ENCODE results near the gene ATXN10.

The ATXN10 gene

GRCh38 chr22:45837508-45837907 is 165.9 kb downstream of the ATXN10 start:
- no peak overlapping the region for H3K4me3 ChIP-seq (ENCODE audit: low read length in 2 of 2)
- H3K9ac ChIP-seq (ENCODE audit: low read length in 2 of 2) = no peak overlapping the region
- no peaks in the 10 kb centered on the region for H3K9me3 ChIP-seq (ENCODE audit: control insufficient read depth in 2 of 2, low read length in 2 of 2)
- peaks cover 2 to 19% of the 10 kb centered on the region in 2 donors for H3K36me3 ChIP-seq (ENCODE audit: control insufficient read depth in 2 of 2, insufficient read depth in 2 of 2, low read length in 2 of 2)
- H3K27me3 ChIP-seq (ENCODE audit: control insufficient read depth in 1 of 2, insufficient read depth in 2 of 2, low read length in 2 of 2) = no peaks in the 10 kb centered on the region
- H3K4me1 ChIP-seq (ENCODE audit: control insufficient read depth, insufficient read depth, low read length) = peaks cover 2% of the 10 kb centered on the region
- no peak overlapping the region for H3K27ac ChIP-seq (ENCODE audit: low read length)

DNA sequence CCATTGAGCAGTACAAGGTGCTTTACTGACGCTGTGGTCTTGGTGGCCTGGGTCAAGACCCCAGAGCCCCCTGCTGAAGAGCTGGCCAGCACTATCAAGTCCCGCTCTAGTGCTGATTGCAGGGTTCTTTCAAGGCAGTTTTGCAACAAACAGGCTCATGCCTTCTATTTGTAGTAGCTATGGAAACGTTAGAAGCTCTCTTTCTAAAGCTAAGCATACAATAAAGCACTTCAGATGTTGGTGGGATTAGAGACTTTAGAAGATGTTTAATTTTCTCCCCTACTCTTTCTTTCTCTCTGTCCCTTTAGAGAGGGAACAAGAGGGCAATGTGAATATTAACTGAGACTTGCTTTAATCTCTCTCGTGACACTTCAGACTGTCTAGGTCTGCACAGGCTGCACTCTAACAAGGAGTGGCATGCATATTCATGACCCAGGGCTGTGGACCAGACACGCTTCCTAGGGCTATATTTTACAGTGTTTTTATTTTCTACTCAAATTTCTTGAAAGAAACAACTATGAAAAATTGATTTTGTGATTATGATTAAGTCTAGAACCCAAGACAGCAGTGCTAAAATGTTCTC is 166.8 kb downstream of the ATXN10 start:
- no peaks in the 10 kb centered on the region for H3K9me3 ChIP-seq (ENCODE audit: control insufficient read depth in 2 of 2, low read length in 2 of 2)
- no peak overlapping the region for H3K9ac ChIP-seq (ENCODE audit: low read length in 2 of 2)
- no peak overlapping the region for H3K27ac ChIP-seq (ENCODE audit: low read length)
- H3K4me1 ChIP-seq (ENCODE audit: control insufficient read depth, insufficient read depth, low read length) = peaks cover 2% of the 10 kb centered on the region
- no peaks in the 10 kb centered on the region for H3K27me3 ChIP-seq (ENCODE audit: control insufficient read depth in 1 of 2, insufficient read depth in 2 of 2, low read length in 2 of 2)
- peaks cover 7 to 26% of the 10 kb centered on the region in 2 donors for H3K36me3 ChIP-seq (ENCODE audit: control insufficient read depth in 2 of 2, insufficient read depth in 2 of 2, low read length in 2 of 2)
- H3K4me3 ChIP-seq (ENCODE audit: low read length in 2 of 2) = no peak overlapping the region

DNA sequence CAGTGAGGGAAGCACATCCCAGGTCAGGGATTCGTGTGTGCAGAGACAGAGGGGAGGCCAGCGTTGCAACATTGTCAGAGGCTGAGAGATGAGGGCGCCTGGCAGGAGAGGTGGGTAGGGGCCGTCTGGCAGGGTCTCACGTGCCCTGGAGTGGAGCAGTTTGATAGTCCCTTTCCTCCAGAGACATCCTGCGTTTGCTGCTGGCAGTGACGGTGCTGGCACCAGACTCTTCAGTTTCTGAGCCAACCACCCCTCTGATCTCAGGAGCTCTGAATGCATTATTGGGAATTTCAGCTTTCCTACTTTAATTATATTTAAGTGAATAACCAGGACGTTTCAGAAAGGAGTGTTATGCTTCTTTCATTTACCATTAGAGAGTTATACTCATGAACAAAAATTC is 168.8 kb downstream of the ATXN10 start:
- no peaks in the 10 kb centered on the region for H3K4me1 ChIP-seq (ENCODE audit: control insufficient read depth, insufficient read depth, low read length)
- no peak overlapping the region for H3K9ac ChIP-seq (ENCODE audit: low read length in 2 of 2)
- no peaks in the 10 kb centered on the region for H3K9me3 ChIP-seq (ENCODE audit: control insufficient read depth in 2 of 2, low read length in 2 of 2)
- no peak overlapping the region for H3K4me3 ChIP-seq (ENCODE audit: low read length in 2 of 2)
- no peak overlapping the region for H3K27ac ChIP-seq (ENCODE audit: low read length)
- peaks cover 12 to 24% of the 10 kb centered on the region in 2 donors for H3K36me3 ChIP-seq (ENCODE audit: control insufficient read depth in 2 of 2, insufficient read depth in 2 of 2, low read length in 2 of 2)
- no peaks in the 10 kb centered on the region for H3K27me3 ChIP-seq (ENCODE audit: control insufficient read depth in 1 of 2, insufficient read depth in 2 of 2, low read length in 2 of 2)

DNA sequence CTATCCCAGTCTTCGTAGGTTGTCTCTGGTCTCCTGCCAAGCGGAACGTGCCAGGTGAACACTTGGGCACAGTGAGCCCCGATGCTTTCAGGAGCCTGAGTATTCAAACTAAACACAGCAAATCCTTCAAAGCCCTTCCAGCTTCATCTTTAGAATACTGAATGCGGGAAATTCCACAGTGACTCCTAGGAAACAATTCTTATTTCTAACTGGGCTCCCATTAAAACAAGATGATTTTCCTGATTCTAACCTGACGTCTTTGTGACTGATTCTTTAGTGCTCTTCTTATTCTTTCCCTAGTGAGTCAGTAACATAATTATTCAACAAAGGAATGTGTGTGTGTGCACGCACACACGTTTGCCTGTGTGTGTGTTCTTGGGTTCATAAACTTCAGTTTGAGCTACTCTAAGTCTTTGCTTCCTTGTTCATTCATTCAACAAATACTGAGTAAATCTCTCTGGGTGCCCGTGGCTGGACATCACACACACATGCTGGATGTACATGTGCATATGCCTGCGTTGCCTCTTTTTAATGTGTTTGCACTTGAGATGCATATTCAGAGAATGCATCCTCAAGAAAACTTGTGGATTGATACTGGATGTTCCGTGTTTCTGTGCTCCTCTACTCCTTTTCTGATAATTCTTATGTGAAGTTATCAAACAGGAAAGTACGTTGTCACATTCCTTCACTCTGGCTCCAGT is 170.8 kb downstream of the ATXN10 start:
- Histone ChIP-seq H3K27ac (ENCODE audit: low read length) (no peak overlapping the region), H3K36me3 (ENCODE audit: control insufficient read depth in 2 of 2, insufficient read depth in 2 of 2, low read length in 2 of 2) (peaks cover 12 to 24% of the 10 kb centered on the region in 2 donors), H3K9me3 (ENCODE audit: control insufficient read depth in 2 of 2, low read length in 2 of 2) (no peaks in the 10 kb centered on the region), H3K4me3 (ENCODE audit: low read length in 2 of 2) (no peak overlapping the region), H3K4me1 (ENCODE audit: control insufficient read depth, insufficient read depth, low read length) (no peaks in the 10 kb centered on the region), H3K9ac (ENCODE audit: low read length in 2 of 2) (no peak overlapping the region), H3K27me3 (ENCODE audit: control insufficient read depth in 1 of 2, insufficient read depth in 2 of 2, low read length in 2 of 2) (no peaks in the 10 kb centered on the region)

DNA sequence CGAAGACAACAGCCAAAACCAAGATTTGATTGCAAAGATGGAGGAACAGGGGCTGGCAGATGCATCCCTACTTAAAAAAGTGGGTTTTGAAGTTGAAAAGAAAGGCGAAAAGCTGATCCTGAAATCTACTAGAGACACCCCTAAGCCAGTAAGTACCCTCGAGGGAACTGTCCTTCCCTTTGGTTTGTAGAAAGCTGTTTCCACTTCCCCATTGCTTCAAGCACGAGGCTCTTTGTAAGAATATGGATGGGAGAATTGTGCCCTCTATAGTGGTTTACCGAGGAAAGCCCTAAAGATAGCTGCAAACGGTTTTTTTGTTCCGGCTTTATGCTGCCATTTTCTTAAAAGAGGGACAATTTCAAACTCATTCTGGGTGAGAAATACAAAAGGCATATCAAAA is 171.4 kb downstream of the ATXN10 start:
- Histone ChIP-seq H3K9me3 (ENCODE audit: control insufficient read depth in 2 of 2, low read length in 2 of 2) (no peaks in the 10 kb centered on the region), H3K9ac (ENCODE audit: low read length in 2 of 2) (no peak overlapping the region), H3K27ac (ENCODE audit: low read length) (no peak overlapping the region), H3K27me3 (ENCODE audit: control insufficient read depth in 1 of 2, insufficient read depth in 2 of 2, low read length in 2 of 2) (no peaks in the 10 kb centered on the region), H3K4me1 (ENCODE audit: control insufficient read depth, insufficient read depth, low read length) (no peaks in the 10 kb centered on the region), H3K36me3 (ENCODE audit: control insufficient read depth in 2 of 2, insufficient read depth in 2 of 2, low read length in 2 of 2) (peaks cover 12 to 24% of the 10 kb centered on the region in 2 donors), H3K4me3 (ENCODE audit: low read length in 2 of 2) (no peak overlapping the region)

DNA sequence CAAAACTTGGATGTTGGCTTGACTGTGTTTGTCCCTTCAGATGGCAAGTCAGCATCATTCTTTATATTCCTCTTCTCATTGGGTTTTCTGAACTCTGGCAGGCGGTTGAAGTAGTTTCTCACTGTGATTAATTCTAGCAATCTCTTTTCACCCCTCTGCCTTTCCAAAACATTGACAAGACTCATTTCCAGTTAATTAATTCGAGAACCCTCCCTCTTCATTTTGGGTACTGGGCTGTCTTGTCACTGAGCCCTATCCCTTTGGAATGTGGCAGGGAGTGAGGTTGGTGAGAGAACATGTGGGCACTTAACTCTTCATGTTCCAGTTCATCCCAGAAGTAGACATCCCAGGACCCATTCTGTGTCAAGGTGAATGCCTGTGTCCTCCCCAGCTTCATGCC is 172.4 kb downstream of the ATXN10 start:
- H3K4me1 ChIP-seq (ENCODE audit: control insufficient read depth, insufficient read depth, low read length) = no peaks in the 10 kb centered on the region
- no peak overlapping the region for H3K4me3 ChIP-seq (ENCODE audit: low read length in 2 of 2)
- peaks cover 12 to 27% of the 10 kb centered on the region in 2 donors for H3K36me3 ChIP-seq (ENCODE audit: control insufficient read depth in 2 of 2, insufficient read depth in 2 of 2, low read length in 2 of 2)
- no peak overlapping the region for H3K27ac ChIP-seq (ENCODE audit: low read length)
- no peak overlapping the region for H3K9ac ChIP-seq (ENCODE audit: low read length in 2 of 2)
- no peaks in the 10 kb centered on the region for H3K27me3 ChIP-seq (ENCODE audit: control insufficient read depth in 1 of 2, insufficient read depth in 2 of 2, low read length in 2 of 2)
- H3K9me3 ChIP-seq (ENCODE audit: control insufficient read depth in 2 of 2, low read length in 2 of 2) = no peaks in the 10 kb centered on the region

DNA sequence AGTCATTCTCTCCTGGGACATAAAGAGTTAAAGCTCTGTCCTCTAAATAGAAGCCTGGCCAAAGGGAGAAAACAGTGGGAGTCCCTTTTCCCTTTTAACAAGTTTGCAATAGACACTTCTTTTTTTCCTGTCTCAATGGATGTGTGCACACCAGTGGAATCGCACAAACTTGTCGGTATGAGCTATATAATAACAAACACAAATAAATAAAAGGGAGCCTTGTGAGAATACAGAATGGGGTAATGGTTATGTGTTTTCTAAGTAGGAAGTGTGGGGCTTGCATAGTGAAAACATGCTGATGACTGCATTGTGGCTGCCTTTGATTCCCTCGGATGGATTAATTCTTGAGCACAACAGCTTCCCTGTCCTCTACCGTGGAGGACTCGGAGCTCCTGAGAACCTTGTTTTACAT is 173.4 kb downstream of the ATXN10 start:
- peaks cover 0 to under 1% of the 10 kb centered on the region in 2 donors for H3K27me3 ChIP-seq (ENCODE audit: control insufficient read depth in 1 of 2, insufficient read depth in 2 of 2, low read length in 2 of 2)
- H3K4me3 ChIP-seq (ENCODE audit: low read length in 2 of 2) = no peak overlapping the region
- H3K9ac ChIP-seq (ENCODE audit: low read length in 2 of 2) = no peak overlapping the region
- H3K4me1 ChIP-seq (ENCODE audit: control insufficient read depth, insufficient read depth, low read length) = no peaks in the 10 kb centered on the region
- no peaks in the 10 kb centered on the region for H3K9me3 ChIP-seq (ENCODE audit: control insufficient read depth in 2 of 2, low read length in 2 of 2)
- peaks cover 15 to 26% of the 10 kb centered on the region in 2 donors for H3K36me3 ChIP-seq (ENCODE audit: control insufficient read depth in 2 of 2, insufficient read depth in 2 of 2, low read length in 2 of 2)
- H3K27ac ChIP-seq (ENCODE audit: low read length) = no peak overlapping the region

DNA sequence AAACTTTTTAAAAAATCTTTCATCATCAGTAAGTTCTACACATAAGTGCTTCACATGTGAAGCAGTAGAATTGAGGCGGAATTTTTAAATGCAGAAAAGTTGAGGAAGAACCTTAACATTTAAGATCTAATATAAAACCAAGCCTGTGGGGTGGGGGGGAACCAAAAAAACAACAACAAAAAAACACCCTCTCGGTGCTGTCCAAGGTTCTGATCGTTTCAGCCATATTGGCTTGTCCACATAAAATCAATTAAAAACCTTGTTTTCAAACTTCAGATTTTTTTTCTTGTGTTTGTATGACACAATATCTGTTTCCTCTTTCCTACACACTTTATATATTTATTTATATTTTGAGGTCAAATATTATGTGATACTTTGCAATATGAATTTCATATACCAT is 175.3 kb downstream of the ATXN10 start:
- H3K27me3 ChIP-seq (ENCODE audit: control insufficient read depth in 1 of 2, insufficient read depth in 2 of 2, low read length in 2 of 2) = peaks cover 0 to 2% of the 10 kb centered on the region in 2 donors
- H3K9ac ChIP-seq (ENCODE audit: low read length in 2 of 2) = no peak overlapping the region
- H3K36me3 ChIP-seq (ENCODE audit: control insufficient read depth in 2 of 2, insufficient read depth in 2 of 2, low read length in 2 of 2) = peaks cover 24 to 25% of the 10 kb centered on the region in 2 donors
- peaks cover 0 to under 1% of the 10 kb centered on the region in 2 donors for H3K9me3 ChIP-seq (ENCODE audit: control insufficient read depth in 2 of 2, low read length in 2 of 2)
- no peaks in the 10 kb centered on the region for H3K4me1 ChIP-seq (ENCODE audit: control insufficient read depth, insufficient read depth, low read length)
- no peak overlapping the region for H3K4me3 ChIP-seq (ENCODE audit: low read length in 2 of 2)
- H3K27ac ChIP-seq (ENCODE audit: low read length) = no peak overlapping the region

DNA sequence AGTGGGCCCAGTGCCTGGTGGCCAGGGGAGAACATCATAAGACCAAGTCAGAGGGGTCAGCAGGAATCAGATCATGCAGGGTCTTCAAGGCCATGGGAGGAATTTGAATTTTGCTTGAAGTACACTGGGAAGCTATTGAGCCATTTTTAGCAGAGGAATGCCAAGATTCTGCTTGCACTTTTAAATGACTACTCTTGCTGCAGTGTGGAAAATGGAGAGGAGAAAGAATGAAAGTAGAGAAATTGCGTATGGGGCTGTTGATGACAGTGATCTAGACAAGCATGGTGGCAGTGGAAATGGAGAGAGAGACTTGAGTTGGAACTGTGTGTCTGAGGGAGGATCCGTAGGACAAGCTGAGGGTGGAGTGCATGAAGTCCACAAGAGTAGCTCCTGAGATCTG is 177.3 kb downstream of the ATXN10 start:
- Histone ChIP-seq H3K27ac (ENCODE audit: low read length) (no peak overlapping the region), H3K9ac (ENCODE audit: low read length in 2 of 2) (no peak overlapping the region), H3K9me3 (ENCODE audit: control insufficient read depth in 2 of 2, low read length in 2 of 2) (peaks cover 3 to 7% of the 10 kb centered on the region in 2 donors), H3K27me3 (ENCODE audit: control insufficient read depth in 1 of 2, insufficient read depth in 2 of 2, low read length in 2 of 2) (peaks cover 0 to 2% of the 10 kb centered on the region in 2 donors), H3K4me3 (ENCODE audit: low read length in 2 of 2) (no peak overlapping the region), H3K36me3 (ENCODE audit: control insufficient read depth in 2 of 2, insufficient read depth in 2 of 2, low read length in 2 of 2) (peaks cover 19 to 20% of the 10 kb centered on the region in 2 donors), H3K4me1 (ENCODE audit: control insufficient read depth, insufficient read depth, low read length) (no peaks in the 10 kb centered on the region)

DNA sequence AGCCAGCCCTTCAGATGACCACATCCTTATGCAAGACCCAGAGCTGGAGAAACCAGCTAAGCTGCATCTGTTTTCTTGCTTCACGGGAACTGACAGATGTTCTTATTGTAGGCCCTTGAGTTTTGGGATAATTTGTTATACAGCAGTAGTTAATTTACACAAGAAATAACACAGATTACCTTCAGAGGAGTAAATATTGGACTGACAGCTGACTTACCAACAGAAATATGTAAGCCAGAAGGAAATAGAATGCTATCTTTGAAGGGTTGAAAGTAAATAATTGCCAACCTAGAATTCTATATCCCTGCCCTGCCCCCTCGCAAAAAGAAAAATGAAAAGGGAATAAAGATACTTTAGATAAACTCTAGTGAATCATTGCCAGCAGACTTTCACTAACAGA is 181.2 kb downstream of the ATXN10 start:
- Histone ChIP-seq H3K9ac (ENCODE audit: low read length in 2 of 2) (no peak overlapping the region), H3K4me1 (ENCODE audit: control insufficient read depth, insufficient read depth, low read length) (no peaks in the 10 kb centered on the region), H3K27me3 (ENCODE audit: control insufficient read depth in 1 of 2, insufficient read depth in 2 of 2, low read length in 2 of 2) (peaks cover 0 to 2% of the 10 kb centered on the region in 2 donors), H3K4me3 (ENCODE audit: low read length in 2 of 2) (no peak overlapping the region), H3K36me3 (ENCODE audit: control insufficient read depth in 2 of 2, insufficient read depth in 2 of 2, low read length in 2 of 2) (peaks cover 19 to 27% of the 10 kb centered on the region in 2 donors), H3K9me3 (ENCODE audit: control insufficient read depth in 2 of 2, low read length in 2 of 2) (peaks cover 3 to 7% of the 10 kb centered on the region in 2 donors), H3K27ac (ENCODE audit: low read length) (no peak overlapping the region)

DNA sequence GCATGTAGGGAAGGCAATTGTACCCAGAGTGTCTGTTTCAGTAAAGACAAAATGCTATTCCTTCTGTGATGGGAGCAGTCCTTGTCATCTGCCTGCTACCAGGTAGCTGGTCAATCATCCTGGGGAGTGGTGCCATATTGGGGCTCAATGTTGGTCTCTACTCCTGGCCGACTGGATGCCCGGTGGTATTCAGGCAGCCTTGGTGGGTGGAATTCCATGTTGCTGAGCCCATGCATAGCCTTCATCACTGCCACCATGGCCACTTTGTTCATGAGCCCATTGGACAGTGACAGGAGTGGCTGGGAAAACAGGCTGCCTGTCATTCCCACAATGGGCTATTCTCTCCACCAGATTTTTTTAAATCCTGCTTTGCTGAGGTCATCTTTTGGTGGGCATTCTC is 184.3 kb downstream of the ATXN10 start:
- H3K9me3 ChIP-seq (ENCODE audit: control insufficient read depth in 2 of 2, low read length in 2 of 2) = peaks cover 3 to 10% of the 10 kb centered on the region in 2 donors
- no peaks in the 10 kb centered on the region for H3K27me3 ChIP-seq (ENCODE audit: control insufficient read depth in 1 of 2, insufficient read depth in 2 of 2, low read length in 2 of 2)
- H3K4me3 ChIP-seq (ENCODE audit: low read length in 2 of 2) = no peak overlapping the region
- H3K9ac ChIP-seq (ENCODE audit: low read length in 2 of 2) = no peak overlapping the region
- H3K4me1 ChIP-seq (ENCODE audit: control insufficient read depth, insufficient read depth, low read length) = no peaks in the 10 kb centered on the region
- H3K36me3 ChIP-seq (ENCODE audit: control insufficient read depth in 2 of 2, insufficient read depth in 2 of 2, low read length in 2 of 2) = peaks cover 11 to 31% of the 10 kb centered on the region in 2 donors
- no peak overlapping the region for H3K27ac ChIP-seq (ENCODE audit: low read length)

Measured in stomach smooth muscle (tissue), 2 donors.